OCI-LY1 (cell line): ENCODE results near the gene CFAP221.

Source experiments
- H2AFZ ChIP-seq: fragments of 200-600 bp; sonication (generic), shearing (Covaris generic); 2 replicates; pipeline ENCODE4 v1.6.0; 2014; ENCODE audit warnings: antibody characterized with exemption, mild to moderate bottlenecking, low read length
- H3F3A ChIP-seq: fragments of 200-600 bp; sonication (generic), shearing (Covaris generic); 2 replicates; pipeline ENCODE4 v1.6.0; 2014; ENCODE audit warnings: mild to moderate bottlenecking, antibody characterized with exemption, low read length, moderate library complexity; ENCODE audit not compliant: insufficient read depth
- H3K27ac ChIP-seq: fragments of 200-600 bp; sonication (generic); 2 replicates; pipeline ENCODE4 v1.5.1; 2014; ENCODE audit warnings: low read length, mixed run types, mild to moderate bottlenecking, low read depth; ENCODE audit not compliant: poor library complexity, severe bottlenecking
- H3K27me3 ChIP-seq: fragments of 200-600 bp; sonication (generic); 2 replicates; pipeline ENCODE4 v1.6.0; 2014; ENCODE audit warnings: antibody characterized with exemption, mild to moderate bottlenecking, low read length, moderate library complexity; ENCODE audit not compliant: insufficient read depth
- H3K36me3 ChIP-seq: fragments of 200-600 bp; sonication (generic); 2 replicates; pipeline ENCODE4 v1.6.1; 2014; ENCODE audit warnings: mild to moderate bottlenecking, antibody characterized with exemption, low read length, moderate library complexity, mixed read lengths; ENCODE audit not compliant: insufficient read depth
- H3K4me1 ChIP-seq: fragments of 200-600 bp; sonication (generic); 2 replicates; pipeline ENCODE4 v1.5.1; 2014; ENCODE audit warnings: mild to moderate bottlenecking, low read length, moderate library complexity; ENCODE audit not compliant: insufficient read depth, severe bottlenecking
- H3K4me2 ChIP-seq: fragments of 200-600 bp; sonication (generic), shearing (Covaris generic); 2 replicates; pipeline ENCODE4 v1.6.1; 2014; ENCODE audit warnings: low read length
- H3K4me3 ChIP-seq: fragments of 200-600 bp; sonication (generic); 2 replicates; pipeline ENCODE4 v1.5.1; 2014; ENCODE audit warnings: low read length, low read depth, mild to moderate bottlenecking, mixed read lengths; ENCODE audit not compliant: poor library complexity, severe bottlenecking
- H3K79me2 ChIP-seq: fragments of 200-600 bp; shearing (Covaris generic); 2 replicates; pipeline ENCODE4 v1.6.1; 2016; ENCODE audit warnings: mixed run types, low read length, mixed read lengths; ENCODE audit not compliant: insufficient read depth
- H3K9ac ChIP-seq: fragments of 200-600 bp; sonication (generic), shearing (Covaris generic); 2 replicates; pipeline ENCODE4 v1.6.1; 2014; ENCODE audit warnings: mild to moderate bottlenecking, low read length, mixed read lengths
- H3K9me2 ChIP-seq: fragments of 200-600 bp; sonication (generic), shearing (Covaris generic); 2 replicates; pipeline ENCODE4 v1.6.1; 2014; ENCODE audit warnings: low read depth, mild to moderate bottlenecking, low read length, mixed read lengths
- H3K9me3 ChIP-seq: fragments of 200-600 bp; shearing (Covaris generic); 2 replicates; pipeline ENCODE4 v1.6.1; 2014; ENCODE audit warnings: low read length, mixed read lengths
- H4K20me1 ChIP-seq: fragments of 200-600 bp; sonication (generic), shearing (Covaris generic); 2 replicates; pipeline ENCODE4 v1.6.0; 2016; ENCODE audit warnings: mild to moderate bottlenecking, low read length; ENCODE audit not compliant: insufficient read depth
- EZH2 ChIP-seq: fragments of 200-600 bp; sonication (generic), shearing (Covaris generic); IDR thresholded peaks from 2 replicates; pipeline ENCODE4 v1.8.0; 2017; ENCODE audit warnings: borderline replicate concordance, mixed run types, mild to moderate bottlenecking, antibody characterized with exemption, low read length, moderate library complexity, mixed read lengths
- TF ChIP-seq, protein P1 (sequence below): fragments of 200-600 bp; sonication (generic), shearing (Covaris generic); IDR thresholded peaks from 2 replicates; pipeline ENCODE4 v1.5.1; 2017; ENCODE audit warnings: mild to moderate bottlenecking, antibody characterized with exemption, low read length, moderate library complexity, mixed read lengths

Gene CFAP221

DNA sequence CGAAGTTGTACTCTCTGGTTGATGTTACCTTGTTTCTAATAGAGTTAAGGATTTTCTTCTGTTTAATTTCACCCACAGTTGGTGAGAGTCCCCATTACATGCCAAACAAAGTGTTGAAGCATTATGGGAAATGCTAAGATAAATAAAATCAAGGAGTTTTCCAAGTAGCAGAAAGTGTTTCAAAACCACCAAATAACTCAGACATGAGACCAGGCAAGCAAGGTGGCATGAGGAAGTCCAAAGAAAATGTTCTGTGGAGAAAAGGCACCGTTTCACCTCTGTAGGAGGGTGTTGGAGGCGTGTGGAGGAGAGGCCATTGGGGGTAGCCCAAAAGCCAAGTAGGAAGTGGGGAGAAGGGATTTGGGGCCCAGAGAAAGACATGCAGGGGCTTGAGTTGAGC is 8.7 kb downstream of the CFAP221 start:
- H3K36me3 ChIP-seq = no peaks in the 10 kb centered on the region
- no peak overlapping the region for H3K9ac ChIP-seq
- no peak overlapping the region for H3K27ac ChIP-seq
- TF ChIP-seq, protein P1, sequence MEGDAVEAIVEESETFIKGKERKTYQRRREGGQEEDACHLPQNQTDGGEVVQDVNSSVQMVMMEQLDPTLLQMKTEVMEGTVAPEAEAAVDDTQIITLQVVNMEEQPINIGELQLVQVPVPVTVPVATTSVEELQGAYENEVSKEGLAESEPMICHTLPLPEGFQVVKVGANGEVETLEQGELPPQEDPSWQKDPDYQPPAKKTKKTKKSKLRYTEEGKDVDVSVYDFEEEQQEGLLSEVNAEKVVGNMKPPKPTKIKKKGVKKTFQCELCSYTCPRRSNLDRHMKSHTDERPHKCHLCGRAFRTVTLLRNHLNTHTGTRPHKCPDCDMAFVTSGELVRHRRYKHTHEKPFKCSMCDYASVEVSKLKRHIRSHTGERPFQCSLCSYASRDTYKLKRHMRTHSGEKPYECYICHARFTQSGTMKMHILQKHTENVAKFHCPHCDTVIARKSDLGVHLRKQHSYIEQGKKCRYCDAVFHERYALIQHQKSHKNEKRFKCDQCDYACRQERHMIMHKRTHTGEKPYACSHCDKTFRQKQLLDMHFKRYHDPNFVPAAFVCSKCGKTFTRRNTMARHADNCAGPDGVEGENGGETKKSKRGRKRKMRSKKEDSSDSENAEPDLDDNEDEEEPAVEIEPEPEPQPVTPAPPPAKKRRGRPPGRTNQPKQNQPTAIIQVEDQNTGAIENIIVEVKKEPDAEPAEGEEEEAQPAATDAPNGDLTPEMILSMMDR = no peak
- no peak for TF ChIP-seq EZH2
- H3K4me3 ChIP-seq = no peak overlapping the region
- no peaks in the 10 kb centered on the region for H3K4me1 ChIP-seq
- no peaks in the 10 kb centered on the region for H3K27me3 ChIP-seq
- H4K20me1 ChIP-seq = no peaks in the 10 kb centered on the region
- no peak overlapping the region for H3K4me2 ChIP-seq
- no peak overlapping the region for H2AFZ ChIP-seq
- H3K79me2 ChIP-seq = no peaks in the 10 kb centered on the region
- no peaks in the 10 kb centered on the region for H3F3A ChIP-seq
- H3K9me3 ChIP-seq = no peaks in the 10 kb centered on the region
- H3K9me2 ChIP-seq = no peaks in the 10 kb centered on the region

DNA sequence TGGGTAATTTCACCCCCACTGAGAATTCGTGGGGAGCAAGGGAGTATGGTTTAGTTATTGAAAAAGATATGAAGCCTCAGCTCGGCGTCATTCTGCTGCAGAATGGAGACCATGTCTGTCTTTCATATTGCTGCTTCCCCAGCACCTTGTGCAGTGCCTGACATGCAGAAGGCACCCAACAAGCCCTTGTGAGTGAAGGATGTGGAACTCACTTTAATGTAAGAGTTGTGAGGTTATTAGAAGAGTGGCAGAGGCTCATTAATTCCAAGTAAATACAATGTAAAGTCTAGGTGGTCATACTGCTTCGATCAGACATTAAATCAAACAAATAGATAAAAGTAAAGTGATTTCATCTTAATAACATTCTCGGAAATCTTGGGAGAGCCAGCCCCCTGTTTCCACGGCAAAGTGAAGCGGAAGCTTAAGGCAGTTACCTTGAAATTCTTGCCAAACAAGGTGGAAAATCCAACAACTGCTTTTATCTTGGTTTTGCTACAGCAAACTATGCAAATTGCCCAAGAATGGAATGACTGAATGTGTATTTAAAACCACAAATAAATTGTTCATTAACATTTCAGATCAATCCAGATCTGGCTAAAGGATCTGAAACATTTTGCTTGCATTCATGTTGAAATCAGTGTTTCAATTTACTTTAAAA is 9.6 kb downstream of the CFAP221 start:
- no peaks in the 10 kb centered on the region for H3K4me1 ChIP-seq
- no peak overlapping the region for H2AFZ ChIP-seq
- TF ChIP-seq EZH2 = no peak
- H3F3A ChIP-seq = no peaks in the 10 kb centered on the region
- H3K9me3 ChIP-seq = no peaks in the 10 kb centered on the region
- no peak overlapping the region for H3K4me2 ChIP-seq
- H3K9me2 ChIP-seq = no peaks in the 10 kb centered on the region
- no peaks in the 10 kb centered on the region for H3K36me3 ChIP-seq
- no peak overlapping the region for H3K4me3 ChIP-seq
- no peak overlapping the region for H3K9ac ChIP-seq
- no peaks in the 10 kb centered on the region for H4K20me1 ChIP-seq
- H3K27me3 ChIP-seq = no peaks in the 10 kb centered on the region
- H3K79me2 ChIP-seq = no peaks in the 10 kb centered on the region
- no peak overlapping the region for H3K27ac ChIP-seq

DNA sequence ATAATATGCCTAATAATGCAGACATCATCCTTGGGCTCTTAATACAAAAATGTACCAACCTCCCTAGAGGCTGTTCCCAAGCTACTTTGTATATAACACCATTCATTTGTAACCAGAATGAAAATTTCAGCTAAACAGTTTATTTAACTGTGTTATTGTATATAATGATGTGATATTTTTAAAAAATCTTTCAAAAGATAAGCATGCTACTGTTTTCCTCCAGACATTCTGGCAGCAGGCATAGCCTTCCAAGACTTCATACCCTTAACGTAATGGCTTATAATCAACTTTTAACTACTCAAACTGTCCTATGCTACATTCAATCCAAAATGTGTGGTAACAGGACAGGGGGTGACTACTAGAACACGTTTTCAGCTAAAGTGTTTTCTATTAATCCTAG is 21.2 kb downstream of the CFAP221 start:
- Histone ChIP-seq H3K9ac (no peak overlapping the region), H3K4me2 (no peak overlapping the region), H3F3A (no peaks in the 10 kb centered on the region), H3K27ac (no peak overlapping the region), H3K36me3 (no peaks in the 10 kb centered on the region), H2AFZ (no peak overlapping the region), H3K27me3 (no peaks in the 10 kb centered on the region), H3K9me2 (no peaks in the 10 kb centered on the region), H3K4me1 (no peaks in the 10 kb centered on the region), H4K20me1 (no peaks in the 10 kb centered on the region), H3K9me3 (no peaks in the 10 kb centered on the region), H3K79me2 (no peaks in the 10 kb centered on the region), H3K4me3 (no peak overlapping the region)
- TF ChIP-seq, protein P1 = no peak
- no peak for TF ChIP-seq EZH2

DNA sequence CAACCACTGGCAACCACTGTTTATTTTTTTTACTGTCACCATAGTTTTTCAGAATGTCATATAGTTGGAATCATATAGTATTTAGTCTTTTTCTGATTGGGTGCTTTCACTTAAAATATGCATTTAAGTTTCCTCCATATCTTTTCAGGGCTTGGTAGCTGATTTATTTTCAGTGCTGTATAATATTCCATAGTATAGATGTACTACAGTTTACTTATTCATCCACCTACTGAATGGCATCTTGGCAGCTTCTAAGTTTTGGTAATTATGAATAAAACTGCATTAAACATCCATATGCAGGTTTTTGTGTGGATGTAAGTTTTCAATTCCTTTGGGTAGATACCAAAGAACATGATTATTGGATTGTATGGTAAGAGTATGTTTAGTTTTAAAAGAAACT is 23.0 kb downstream of the CFAP221 start:
- Histone ChIP-seq H3K4me2 (no peak overlapping the region), H2AFZ (no peak overlapping the region), H3K79me2 (no peaks in the 10 kb centered on the region), H3K4me1 (no peaks in the 10 kb centered on the region), H3K36me3 (no peaks in the 10 kb centered on the region), H3K9ac (no peak overlapping the region), H4K20me1 (no peaks in the 10 kb centered on the region), H3K27ac (no peak overlapping the region), H3K4me3 (no peak overlapping the region), H3F3A (no peaks in the 10 kb centered on the region), H3K27me3 (no peaks in the 10 kb centered on the region), H3K9me3 (no peaks in the 10 kb centered on the region), H3K9me2 (no peaks in the 10 kb centered on the region)
- TF ChIP-seq, protein P1 = no peak
- no peak for TF ChIP-seq EZH2
